Measurements from ENCODE around the gene RGMA.
"Not testable (repeated sequence)": the region's sequence is repeated elsewhere in the genome, so short reads cannot be mapped to it uniquely, and the experiment has no call there.

The RGMA gene

DNA sequence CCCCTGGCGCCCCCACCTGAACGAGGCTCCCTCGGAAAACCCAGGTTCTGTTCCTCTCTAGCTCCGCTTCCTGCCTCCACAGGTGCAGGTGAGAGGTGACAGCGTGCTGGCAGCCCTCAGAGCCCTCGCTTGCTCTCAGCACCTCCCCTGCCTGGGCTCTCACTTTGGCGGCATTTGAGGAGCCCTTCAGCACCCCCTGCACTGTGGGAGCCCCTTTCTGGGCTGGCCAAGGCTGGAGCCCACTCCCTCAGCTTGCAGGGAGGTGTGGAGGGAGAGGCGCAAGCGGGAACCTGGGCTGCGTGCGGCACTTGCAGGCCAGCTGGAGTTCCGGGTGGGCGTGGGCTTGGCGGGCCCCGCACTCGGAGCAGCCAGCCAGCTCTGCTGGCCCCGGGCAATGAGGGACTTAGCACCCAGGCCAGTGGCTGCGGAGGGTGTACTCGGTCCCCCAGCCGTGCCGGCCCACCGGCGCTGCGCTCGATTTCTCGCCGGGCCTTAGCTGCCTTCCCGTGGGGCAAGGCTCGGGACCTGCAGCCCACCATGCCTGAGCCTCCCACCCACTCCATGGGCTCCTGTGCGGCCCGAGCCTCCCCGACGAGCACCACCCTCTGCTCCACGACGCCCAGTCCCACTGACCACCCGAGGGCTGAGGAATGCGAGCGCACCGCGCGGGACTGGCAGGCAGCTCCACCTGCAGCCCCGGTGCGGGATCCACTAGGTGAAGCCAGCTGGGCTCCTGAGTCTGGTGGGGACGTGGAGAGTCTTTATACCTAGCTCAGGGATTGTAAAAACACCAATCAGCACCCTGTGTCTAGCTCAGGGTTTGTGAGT lies 57.2 kb downstream of the RGMA start:
- DNase-seq = not testable (repeated sequence)

DNA sequence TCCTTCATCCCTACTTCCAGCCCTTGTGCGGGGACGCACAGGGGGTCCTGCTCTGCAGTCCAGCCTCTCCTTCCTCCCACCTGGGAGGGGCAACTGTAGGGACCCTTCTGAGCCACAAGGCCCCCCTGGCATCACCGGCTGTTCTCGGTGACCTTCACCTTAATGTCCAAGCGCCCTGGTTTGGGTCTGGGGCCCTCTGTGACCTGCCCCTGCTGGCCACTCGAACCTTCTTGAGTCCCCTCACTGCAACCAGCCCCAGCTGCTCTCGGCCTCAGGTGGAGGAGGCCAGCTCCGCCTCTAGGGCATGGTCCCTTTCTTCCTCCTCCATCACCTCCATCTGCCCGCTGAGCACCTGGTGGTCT lies 57.9 kb downstream of the RGMA start:
- no peak for DNase-seq

- peak; percentile 66 for DNase-seq
These were observed 58.4 kb downstream of the RGMA start for GRCh38 chr15:93030430-93031102.

DNA sequence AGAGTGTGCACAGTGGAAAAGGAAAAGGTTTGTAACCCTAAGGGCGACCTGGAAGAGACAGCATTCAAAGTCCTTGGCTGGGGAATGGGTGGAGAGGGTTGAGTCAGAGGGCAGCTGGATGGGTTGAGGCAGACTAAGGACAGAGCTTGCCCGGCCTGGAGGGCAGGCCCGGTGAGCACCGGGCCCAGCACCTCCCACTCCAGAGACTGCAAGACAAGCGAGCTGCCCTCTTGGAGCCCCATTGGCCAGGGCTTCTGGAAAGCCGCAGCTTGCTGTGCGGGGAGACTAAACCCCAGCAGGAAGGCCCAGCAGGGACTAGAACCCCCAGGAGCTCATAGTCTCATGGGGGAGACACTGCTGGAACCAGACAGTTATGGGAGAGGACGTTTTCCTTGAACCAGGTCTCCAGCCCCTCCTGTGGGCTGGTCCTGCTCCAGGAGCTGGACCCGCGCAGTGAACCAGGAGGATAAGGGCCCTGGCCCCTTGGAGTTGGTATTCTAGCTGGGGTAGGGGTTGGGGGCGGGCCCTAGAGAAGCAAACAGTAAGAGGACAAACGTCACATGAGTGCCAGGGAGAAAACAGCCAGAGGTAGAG lies 59.1 kb downstream of the RGMA start:
- no peak for DNase-seq

- DNase-seq = no peak
These were observed 59.7 kb downstream of the RGMA start for GRCh38 chr15:93029214-93029835.

DNA sequence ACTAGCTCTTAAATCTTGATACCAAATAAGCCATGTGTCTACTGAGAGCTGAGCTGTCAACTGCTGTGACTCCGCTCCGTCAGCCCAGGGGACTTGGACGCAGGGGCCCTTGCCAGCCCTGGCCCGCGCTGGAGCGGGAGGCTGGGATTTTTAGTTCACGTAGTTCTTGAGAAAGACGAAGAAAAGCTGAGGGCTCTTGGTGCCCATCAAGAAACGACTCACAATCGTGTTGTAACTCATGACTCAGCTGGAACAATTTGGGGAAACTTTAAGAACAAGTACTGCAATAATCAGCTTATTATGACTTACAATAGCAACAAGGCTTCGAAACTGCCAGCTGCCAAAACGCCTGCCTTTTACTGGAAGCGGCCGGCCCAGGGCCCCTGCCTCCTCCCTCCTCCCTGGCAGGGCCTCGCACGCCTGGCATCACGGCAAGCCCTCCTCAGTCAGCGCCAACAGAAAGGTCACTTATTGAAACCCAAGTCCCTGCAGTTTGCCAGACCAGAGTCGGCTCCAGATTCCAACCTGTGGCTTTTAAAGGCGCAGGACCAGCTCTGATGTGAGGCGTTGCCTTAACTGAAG lies 60.3 kb downstream of the RGMA start:
- DNase-seq = no peak

DNA sequence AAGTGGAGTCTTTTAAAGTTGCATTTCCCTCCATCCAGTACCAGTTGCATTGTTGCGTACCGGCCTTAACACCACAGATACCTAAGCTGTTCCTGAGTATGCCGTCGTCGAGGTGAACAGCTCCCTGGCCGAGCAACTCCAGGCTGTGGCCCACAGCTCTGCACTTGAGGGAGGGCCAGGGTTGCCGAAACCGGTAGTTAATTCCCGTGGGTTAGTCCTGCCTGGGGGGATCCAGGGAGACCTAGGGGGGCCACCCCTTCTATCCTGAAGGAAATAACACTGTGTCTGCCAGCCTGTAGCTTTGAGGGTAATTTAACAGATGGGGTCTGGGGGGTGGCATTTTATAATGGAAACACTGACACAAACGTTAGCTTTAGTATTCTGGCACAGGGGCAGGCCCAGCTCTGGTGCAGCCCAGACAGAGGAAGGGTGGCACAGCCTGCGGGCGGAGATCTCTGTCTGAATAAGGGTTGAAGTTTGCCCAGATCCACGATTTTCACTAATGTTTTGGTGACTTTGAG lies 60.8 kb downstream of the RGMA start:
- DNase-seq = no peak

DNA sequence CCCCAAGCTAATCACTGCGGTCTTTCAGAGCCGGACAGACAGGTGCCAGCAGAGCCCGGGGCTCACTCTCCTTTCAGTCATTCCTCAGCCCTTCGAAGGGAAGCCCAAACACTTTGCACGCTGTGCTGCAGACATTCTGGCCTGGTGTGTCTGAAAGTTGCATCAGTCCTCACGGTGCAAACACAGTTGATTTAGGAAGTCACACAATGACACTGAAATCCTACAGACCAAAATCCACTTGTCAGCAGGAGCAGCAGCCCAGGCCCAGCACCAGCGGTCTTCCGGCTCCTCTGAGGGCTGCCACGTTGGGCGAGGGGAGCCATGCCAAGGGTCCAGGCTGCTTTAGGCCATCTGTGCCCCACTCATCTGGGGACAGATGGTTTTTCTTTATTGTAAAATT lies 61.6 kb downstream of the RGMA start:
- no peak for DNase-seq

DNA sequence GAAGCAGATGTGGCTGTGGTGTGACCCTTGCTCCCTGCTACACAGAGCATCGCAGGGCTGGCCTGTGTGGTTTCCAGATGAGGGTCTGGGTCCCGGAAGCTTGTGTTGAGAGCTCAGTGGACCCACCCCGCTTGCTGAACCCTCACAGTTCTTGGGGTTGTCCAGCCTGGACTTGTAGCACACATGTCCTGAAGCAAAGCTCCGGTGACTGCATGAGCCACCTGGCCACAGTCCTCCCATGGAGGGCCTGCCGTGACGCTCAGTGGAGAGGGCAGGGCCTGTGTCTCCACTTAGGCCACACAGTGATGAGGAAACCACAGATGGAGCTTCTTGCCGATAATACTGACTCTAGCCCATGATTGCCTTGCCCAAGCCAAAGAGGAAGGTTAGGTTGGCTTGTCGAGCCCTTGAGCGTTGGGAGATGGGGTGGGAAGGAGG lies 62.6 kb downstream of the RGMA start:
- DNase-seq = no peak

- DNase-seq = no peak
These were observed 63.4 kb downstream of the RGMA start for GRCh38 chr15:93025625-93025982.

DNA sequence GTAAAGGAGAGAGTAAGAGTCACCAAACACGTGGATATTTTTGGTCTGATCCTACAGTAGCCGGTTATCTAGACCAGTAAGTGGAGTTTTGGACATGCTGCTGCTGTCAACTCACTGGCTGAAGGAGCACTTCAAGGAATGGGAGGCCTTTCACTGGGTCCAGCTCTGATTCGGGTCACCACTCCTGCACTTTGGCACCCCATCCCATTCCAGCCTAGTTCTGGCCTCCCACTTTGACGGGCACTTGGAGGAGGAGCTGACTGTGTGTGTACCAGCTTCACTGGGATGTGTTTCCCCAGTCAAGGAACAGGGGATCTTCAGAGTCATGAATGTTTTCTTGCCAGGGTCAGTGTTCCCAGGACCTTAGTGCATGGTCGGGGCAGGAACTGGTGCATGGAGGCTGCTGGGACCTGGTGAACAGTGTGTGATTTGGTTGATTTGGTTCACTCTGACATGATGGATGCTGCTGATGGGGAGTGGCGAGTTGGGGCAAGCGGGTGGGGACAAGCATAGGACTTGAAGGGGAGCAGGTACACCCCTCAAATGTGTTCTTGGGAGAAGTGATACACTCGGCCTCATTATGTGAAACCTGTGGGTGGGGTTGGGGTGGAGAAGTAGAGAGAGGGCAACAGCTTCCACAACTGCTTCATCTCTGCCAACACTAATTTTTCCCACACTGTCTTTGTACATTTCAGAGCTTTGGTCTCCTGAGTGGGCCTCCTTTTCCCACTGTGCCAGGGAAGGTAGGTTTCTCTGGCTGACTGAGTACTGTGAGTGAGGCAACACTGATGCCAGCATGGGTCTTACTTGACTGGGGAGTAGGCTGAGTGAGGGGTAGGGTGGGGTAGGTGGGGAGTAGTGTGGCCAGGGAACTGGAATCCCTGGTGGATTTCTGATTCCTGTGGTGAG lies 64.0 kb downstream of the RGMA start:
- DNase-seq = no peak

- DNase-seq = no peak
These were observed 64.7 kb downstream of the RGMA start for GRCh38 chr15:93024293-93024692.

- DNase-seq = no peak
These were observed 67.8 kb downstream of the RGMA start for GRCh38 chr15:93020976-93021772.

GRCh38 chr15:93019971-93020370 lies 69.0 kb downstream of the RGMA start:
- DNase-seq = no peak

DNA sequence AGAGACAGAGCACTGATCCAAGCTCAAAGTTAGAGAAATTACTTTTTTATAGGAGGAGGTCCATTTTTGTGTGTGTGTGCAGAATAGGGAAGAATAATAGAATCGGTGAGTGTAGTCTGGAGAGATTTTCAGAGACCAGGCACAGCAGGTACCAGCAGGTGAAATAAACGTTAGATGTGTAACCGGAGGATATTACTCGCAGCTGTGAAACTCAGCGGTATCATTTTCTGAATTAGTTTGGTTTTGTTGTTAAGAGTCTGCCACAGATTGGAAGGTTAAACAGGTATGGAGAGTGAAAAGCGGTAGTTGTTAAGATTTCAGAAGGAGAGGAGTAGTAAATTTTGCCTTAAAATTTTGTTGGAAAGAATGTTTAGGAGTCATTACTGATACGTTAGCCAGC lies 69.9 kb downstream of the RGMA start:
- no peak for DNase-seq

DNA sequence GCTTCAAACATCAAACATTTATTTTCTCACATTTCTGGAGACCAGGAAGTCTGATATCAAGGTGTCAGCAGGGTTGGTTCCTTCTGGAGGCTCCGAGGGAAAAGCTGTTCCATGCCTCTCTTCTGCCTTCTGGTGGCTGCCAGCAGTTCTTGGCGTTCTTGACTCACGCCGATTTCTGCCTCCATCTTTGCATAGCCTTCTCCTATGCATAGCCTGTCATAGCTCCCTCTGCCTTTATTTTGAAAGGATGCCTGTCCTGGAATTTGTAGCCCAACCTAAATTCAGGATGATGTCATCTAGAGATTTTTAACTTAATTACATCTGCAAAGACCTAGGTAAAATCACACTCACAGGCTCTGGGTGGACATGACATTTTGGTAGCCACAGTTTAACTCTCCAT lies 70.4 kb downstream of the RGMA start:
- DNase-seq = no peak

- no peak for DNase-seq
These were observed 71.5 kb downstream of the RGMA start for GRCh38 chr15:93017526-93017925.

- no peak for DNase-seq
These were observed 76.2 kb downstream of the RGMA start for GRCh38 chr15:93012786-93013185.

DNA sequence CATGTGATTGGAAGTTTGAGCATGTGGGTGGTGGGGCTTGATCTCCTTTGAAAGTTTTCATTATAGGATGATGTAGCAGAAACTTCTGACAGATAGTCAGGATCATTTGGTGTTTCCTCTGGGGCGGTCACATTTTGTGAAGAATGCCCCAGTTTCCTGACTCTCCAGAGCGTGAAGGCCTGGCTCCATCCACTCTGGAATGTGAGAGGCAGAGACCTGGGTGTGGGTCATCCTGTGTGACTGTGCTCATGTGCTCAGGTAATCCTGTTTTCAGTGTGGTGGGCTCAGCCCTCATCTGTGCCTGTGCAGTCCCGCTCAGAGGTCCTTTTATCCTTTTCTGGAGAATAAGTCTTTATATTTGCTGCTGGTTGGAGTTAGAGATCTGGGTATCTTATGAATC lies 81.0 kb downstream of the RGMA start:
- no peak for DNase-seq

GRCh38 chr15:93005133-93005532 lies 83.9 kb downstream of the RGMA start:
- no peak for DNase-seq

DNA sequence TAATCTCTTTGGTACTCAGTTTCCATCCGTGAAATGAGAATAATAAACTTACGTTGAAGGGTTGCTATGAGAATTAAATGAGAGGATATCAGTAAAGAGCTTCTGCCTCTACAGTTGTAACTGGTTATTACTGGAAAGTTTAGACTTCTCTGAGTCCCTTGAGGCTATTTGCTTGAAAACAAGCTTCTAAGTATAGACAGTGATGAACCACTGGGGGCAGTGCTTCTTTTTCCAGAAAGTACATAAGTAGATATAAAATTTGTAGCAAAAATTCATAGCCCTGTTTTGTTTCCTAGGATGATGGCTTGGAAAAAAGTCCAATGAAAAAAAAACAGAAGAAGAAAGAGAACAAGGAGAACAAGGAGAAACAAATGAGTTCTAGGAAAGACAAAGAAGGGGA lies 87.1 kb downstream of the RGMA start:
- no peak for DNase-seq

Data from CD4-positive, alpha-beta T cell treated with Interleukin-6 for 4 hours (primary cell).